Activated T-cell treated with anti-CD3 and anti-CD28 coated beads, Interleukin-2, amount 50 U/mL, for 72 hours (primary cell): ENCODE data around the gene NFKBIZ. TPM values are rescaled to one million over a fixed set of nuclear protein-coding genes. Genes with fewer than 3 reads are reported as not detected.
"Not testable (repeated sequence)": the region's sequence is repeated elsewhere in the genome, so short reads cannot be mapped to it uniquely, and the experiment has no call there.

Source experiments
- ATAC-seq, 2 donors: fragments of 150-1000 bp; cut with Tn5 transposase; replicated peaks in 1 of 2; 2 replicates each; pipeline ENCODE4 v1.10.0; 2021; ENCODE audit warnings: moderate library complexity in 2 of 2, mild to moderate bottlenecking in 1 of 2
- DNase-seq, 2 donors: peaks; one replicate each; pipeline ENCODE4 v3.0.0; 2021 to 2022; ENCODE audit warnings: mixed read lengths in 1 of 2
- H3K27ac Mint-ChIP-seq: one replicate; pipeline ENCODE4 v1.8.0; 2022; ENCODE audit warnings: mild to moderate bottlenecking, moderate library complexity, mixed read lengths
- H3K27me3 Mint-ChIP-seq: one replicate; pipeline ENCODE4 v1.8.0; 2022; ENCODE audit warnings: low read depth, mixed read lengths
- H3K36me3 Mint-ChIP-seq, 2 donors: one replicate each; pipeline ENCODE4 v1.8.0; 2022; ENCODE audit warnings: mixed read lengths in 2 of 2, mild to moderate bottlenecking in 1 of 2; ENCODE audit not compliant: insufficient read depth in 2 of 2
- H3K4me1 Mint-ChIP-seq: one replicate; pipeline ENCODE4 v1.8.0; 2022; ENCODE audit warnings: low read depth, mixed read lengths
- H3K4me3 Mint-ChIP-seq, 2 donors: one replicate each; pipeline ENCODE4 v1.8.0; 2022; ENCODE audit warnings: mild to moderate bottlenecking in 2 of 2, mixed read lengths in 2 of 2, moderate library complexity in 2 of 2
- H3K9me3 Mint-ChIP-seq, 2 donors: one replicate each; pipeline ENCODE4 v1.8.0; 2022; ENCODE audit warnings: mixed read lengths in 2 of 2
- total RNA-seq, 2 donors: library from RNA; stranded (reverse); gene quantifications; one replicate each; pipeline ENCODE4 v1.2.3, GENCODE V29; 2022

The NFKBIZ gene
- total RNA-seq, 2 donors from 2014 or later = 116 to 208 TPM

DNA sequence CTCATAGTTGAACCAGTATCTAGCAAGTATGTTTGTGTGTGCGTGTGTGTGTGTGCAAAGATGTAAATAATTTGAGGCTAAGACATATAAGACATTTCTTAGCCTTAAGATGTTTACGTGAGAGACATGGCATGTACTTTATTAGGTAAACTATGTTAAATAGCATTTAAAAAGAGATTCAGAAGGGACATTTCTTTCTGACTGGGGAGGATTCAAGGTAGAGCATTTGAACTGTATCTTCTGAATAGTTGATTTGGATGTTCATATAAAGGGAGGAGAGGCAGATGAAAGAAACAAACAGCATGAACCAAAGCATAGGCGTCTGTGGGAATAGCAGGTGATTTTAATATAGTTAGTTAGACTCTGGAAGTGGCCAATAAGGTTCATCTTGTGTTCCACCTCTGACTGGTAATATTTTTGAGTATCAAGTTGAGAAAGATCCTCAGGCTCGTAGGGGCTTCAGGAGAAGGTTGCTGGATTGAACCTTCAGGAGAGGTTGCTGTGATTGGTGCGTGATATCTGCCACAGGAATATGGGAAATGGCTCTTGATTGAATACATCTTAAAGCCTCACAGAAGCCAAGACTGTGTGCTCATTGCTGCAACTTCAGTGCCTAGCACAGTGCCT, 12.6 kb downstream of the NFKBIZ start:
- no peaks in the 10 kb centered on the region for H3K27me3 Mint-ChIP-seq
- H3K9me3 Mint-ChIP-seq = no peaks in the 10 kb centered on the region
- peak overlapping the region in 1 of 2 donors; percentile 13 for H3K4me3 Mint-ChIP-seq
- peaks cover 66% of the 10 kb centered on the region for H3K4me1 Mint-ChIP-seq
- H3K36me3 Mint-ChIP-seq = peaks cover 23 to 46% of the 10 kb centered on the region in 2 donors
- no peak for DNase-seq
- no peak for ATAC-seq
- peak overlapping the region; percentile 76 for H3K27ac Mint-ChIP-seq

DNA sequence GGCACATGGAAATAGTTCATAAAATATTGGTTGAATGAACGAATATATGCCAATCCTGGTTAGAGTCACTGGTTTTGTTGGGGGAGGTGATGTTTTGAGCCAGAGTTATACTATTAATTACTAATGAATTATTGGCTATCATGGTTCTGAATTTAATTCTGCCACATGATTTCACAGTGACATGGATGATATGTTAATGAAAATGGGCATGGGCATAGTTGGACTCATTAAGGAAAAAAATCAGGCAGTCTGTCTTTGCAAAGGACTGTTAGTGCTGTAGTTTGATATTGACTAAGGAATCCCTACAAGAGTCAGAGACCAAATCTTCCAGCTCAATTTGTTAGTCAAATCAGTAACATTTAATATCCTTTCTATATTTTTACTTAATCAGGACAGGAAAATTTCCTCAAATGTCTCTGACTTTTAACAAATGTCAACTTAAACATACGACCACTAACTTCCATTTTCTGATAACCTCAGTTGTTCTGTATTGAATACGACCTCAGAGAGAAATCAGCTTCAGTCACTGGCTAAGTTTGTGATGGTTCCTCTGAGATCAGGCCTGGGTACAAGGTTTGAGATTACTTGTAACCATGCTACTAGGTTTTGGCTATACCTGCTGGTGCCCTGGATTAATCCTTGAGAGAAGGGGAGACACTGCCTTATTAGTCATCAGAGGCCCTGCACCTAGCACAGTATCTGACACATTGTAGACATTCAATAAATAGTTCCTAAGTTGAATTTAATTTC, 13.3 kb downstream of the NFKBIZ start:
- peaks cover 59% of the 10 kb centered on the region for H3K4me1 Mint-ChIP-seq
- no peak overlapping the region for H3K4me3 Mint-ChIP-seq
- ATAC-seq (peak; percentile 36 to 42), DNase-seq (no peak)
- no peaks in the 10 kb centered on the region for H3K27me3 Mint-ChIP-seq
- no peaks in the 10 kb centered on the region for H3K9me3 Mint-ChIP-seq
- H3K36me3 Mint-ChIP-seq = peaks cover 18 to 40% of the 10 kb centered on the region in 2 donors
- peak overlapping the region; percentile 80 for H3K27ac Mint-ChIP-seq

DNA sequence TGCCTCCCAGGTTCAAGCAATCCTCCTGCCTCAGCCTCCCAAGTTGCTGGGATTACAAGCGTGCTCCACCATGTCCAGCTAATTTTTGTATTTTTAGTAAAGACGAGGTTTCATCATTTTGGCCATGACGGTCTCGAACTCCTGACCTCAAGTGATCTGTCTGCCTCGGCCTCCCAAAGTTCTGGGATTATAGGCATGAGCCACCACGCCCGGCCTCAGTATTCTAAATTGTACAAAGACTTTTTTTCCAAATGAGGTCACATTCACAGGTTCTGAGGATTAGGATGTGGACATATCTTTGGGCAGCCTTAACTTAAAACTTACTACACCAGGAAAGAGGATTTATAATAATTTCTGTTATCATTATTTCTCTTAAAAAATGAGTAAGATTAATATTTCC, 15.6 kb downstream of the NFKBIZ start:
- not testable (repeated sequence) for H3K4me3 Mint-ChIP-seq, ATAC-seq, H3K27me3 Mint-ChIP-seq

DNA sequence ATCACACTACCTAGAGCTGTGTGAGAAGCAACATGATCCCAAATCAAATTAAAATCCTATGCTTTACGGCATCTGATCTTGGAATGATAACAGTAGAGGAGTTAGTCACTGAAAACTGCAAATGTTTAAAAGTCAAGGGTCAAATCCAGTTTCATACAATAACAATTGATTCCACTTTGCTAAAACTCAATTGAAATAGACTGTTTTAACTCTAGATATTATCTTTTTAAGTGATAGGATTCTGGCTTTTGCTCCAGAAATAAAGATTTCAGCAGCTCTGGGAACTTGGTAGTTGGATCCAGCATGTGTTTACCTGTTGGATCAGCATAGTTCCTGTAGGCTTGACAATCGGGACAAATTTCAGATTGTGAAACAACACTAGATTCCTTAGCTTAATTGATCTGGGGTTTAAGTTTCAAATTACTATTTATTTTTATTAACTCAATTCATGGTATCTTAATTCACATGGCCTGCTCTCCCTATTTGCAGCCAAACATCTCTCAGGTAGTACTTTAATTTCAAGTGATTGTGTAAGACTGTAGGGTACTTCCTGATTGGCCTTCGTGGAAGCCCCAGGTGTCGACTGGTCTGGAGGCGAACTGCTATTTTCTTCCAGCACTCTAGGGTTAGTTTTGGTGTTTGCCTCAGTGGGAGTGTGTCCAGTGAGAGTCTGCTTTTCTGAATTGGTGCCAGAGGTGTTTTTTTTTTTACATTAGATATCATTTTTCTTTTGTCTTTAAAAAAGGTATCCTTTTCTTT, 16.6 kb downstream of the NFKBIZ start:
- H3K27me3 Mint-ChIP-seq = no peaks in the 10 kb centered on the region
- ATAC-seq (no peak), DNase-seq (no peak)
- no peaks in the 10 kb centered on the region for H3K9me3 Mint-ChIP-seq
- H3K4me3 Mint-ChIP-seq = no peak overlapping the region
- H3K36me3 Mint-ChIP-seq = peaks cover 7 to 12% of the 10 kb centered on the region in 2 donors
- peaks cover 35% of the 10 kb centered on the region for H3K4me1 Mint-ChIP-seq
- H3K27ac Mint-ChIP-seq = peak overlapping the region; percentile 50

More for the DNA sequence above, 15.6 kb downstream of the NFKBIZ start:
- peaks cover 38% of the 10 kb centered on the region for H3K4me1 Mint-ChIP-seq
- H3K36me3 Mint-ChIP-seq = peaks cover 7 to 19% of the 10 kb centered on the region in 2 donors
- not testable (repeated sequence) for DNase-seq, H3K9me3 Mint-ChIP-seq
- H3K27ac Mint-ChIP-seq = peak overlapping the region; percentile 19

DNA sequence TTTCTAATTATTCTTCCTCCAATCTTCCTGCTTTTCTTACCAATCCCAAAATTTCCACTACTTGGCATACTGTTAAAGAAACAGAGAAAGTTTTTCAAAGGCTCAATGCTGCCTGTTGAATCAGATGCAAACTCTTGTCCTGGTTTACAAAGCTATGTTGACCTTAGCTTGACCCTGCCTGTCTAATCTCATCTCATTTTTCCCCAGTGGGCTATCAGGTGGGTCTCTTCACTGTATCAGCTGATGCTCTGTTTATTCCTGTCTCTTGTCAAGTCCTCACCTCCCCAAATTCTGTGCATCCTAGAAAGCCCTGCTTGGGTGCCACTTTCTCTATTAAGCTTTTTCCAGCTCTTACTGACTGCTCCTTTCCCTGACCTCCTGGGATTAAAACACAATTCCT, 18.2 kb downstream of the NFKBIZ start:
- ATAC-seq (no peak), DNase-seq (no peak)
- H3K9me3 Mint-ChIP-seq = no peaks in the 10 kb centered on the region
- peak overlapping the region; percentile 83 for H3K27ac Mint-ChIP-seq
- H3K27me3 Mint-ChIP-seq = no peaks in the 10 kb centered on the region
- no peak overlapping the region for H3K4me3 Mint-ChIP-seq
- peaks cover 0 to 2% of the 10 kb centered on the region in 2 donors for H3K36me3 Mint-ChIP-seq
- H3K4me1 Mint-ChIP-seq = peaks cover 19% of the 10 kb centered on the region

DNA sequence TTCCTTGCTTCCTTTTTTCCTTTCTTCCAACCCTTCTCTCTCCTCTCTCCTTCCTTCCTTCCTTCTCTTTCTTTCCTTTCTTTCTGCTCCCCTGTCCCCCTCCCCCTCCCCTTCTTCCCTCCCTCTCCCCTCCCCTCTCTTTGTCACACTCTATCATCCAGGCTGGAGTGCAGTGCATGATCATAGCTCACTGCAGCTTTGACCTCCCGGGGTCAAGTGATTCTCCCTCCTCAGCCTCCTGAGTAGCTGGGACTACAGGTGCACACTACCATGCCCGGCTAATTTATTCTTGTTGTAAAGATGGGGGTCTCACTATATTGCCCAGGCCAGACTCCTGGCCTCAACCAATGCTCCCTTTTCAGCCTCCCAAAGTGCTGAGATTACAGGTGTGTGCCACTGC, 18.7 kb downstream of the NFKBIZ start:
- no peaks in the 10 kb centered on the region for H3K9me3 Mint-ChIP-seq
- no peak overlapping the region for H3K4me3 Mint-ChIP-seq
- H3K36me3 Mint-ChIP-seq = peaks cover 0 to 2% of the 10 kb centered on the region in 2 donors
- peaks cover 14% of the 10 kb centered on the region for H3K4me1 Mint-ChIP-seq
- H3K27me3 Mint-ChIP-seq = no peaks in the 10 kb centered on the region
- H3K27ac Mint-ChIP-seq = peak overlapping the region; percentile 83
- DNase-seq (no peak), ATAC-seq (peak in 1 of 2 donors; percentile 4)

DNA sequence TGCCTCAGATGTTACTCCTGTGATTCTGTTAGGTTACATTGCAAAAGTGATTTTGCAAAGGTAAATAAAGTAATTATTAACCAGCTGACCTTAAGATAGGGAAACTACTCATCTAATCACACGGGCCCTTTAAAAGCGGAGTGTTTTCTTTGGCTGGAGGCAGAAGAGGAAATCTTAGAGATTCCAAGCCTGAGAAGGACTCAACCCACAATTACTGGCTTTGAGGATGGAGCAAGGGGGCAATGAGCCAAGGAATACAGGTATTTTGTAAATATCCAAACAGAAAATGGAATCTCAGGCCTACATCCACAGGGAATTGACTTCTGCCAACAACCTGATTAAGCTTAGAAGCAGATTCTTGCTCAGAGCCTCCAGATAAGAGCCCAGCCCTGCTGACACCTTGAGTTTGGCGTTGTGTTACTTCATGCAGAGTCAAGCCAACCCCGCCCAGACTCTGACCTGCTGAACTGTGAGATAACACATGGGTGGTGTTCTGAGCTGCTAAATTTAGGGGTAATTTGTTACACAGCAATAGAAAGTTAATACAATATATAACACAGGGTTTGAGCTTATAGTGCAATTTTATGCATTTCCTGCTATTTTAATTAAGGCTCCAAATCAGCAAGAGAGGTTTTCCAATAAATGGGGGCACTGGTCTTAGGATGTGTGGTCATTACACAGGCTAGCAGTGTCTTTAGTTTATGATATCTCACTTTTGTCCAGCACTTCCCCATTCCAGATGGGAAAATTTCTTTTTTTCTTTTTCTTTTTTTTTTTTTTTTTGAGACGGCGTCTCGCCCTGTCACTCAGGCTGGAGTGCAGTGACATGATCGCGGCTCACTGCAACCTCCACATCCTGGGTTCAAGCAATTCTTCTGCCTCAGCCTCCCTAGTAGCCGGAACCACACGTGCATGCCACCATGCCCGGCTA, 19.5 kb downstream of the NFKBIZ start:
- H3K36me3 Mint-ChIP-seq = no peaks in the 10 kb centered on the region

DNA sequence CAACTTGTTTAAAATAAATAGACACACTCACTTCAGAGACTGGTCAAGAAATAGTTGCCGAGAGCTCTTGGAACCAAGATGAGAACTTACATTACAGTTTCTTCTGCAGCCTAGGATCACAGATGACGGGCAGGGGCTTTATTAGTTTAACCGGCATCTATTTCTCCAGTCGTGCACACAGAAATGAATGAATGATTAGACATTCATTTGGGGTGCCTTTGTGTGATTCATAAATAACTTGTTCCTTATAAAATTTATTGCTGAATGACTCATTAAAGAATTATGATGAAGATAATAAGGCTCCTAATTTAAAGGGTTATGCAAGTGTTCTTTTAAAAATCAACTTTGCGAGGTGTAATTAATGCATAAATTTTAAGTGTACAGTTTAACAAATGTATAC, 20.8 kb downstream of the NFKBIZ start:
- no peaks in the 10 kb centered on the region for H3K36me3 Mint-ChIP-seq
- H3K27ac Mint-ChIP-seq = no peak overlapping the region
- no peak for ATAC-seq
- no peaks in the 10 kb centered on the region for H3K27me3 Mint-ChIP-seq
- no peak overlapping the region for H3K4me3 Mint-ChIP-seq
- H3K9me3 Mint-ChIP-seq = peaks cover 0 to 2% of the 10 kb centered on the region in 2 donors
- DNase-seq = no peak
- peaks cover 6% of the 10 kb centered on the region for H3K4me1 Mint-ChIP-seq

More for the DNA sequence above, 19.5 kb downstream of the NFKBIZ start:
- H3K9me3 Mint-ChIP-seq = no peaks in the 10 kb centered on the region
- ATAC-seq (peak; percentile 29 to 33), DNase-seq (no peak)
- H3K4me3 Mint-ChIP-seq = no peak overlapping the region
- no peaks in the 10 kb centered on the region for H3K27me3 Mint-ChIP-seq
- peaks cover 12% of the 10 kb centered on the region for H3K4me1 Mint-ChIP-seq
- H3K27ac Mint-ChIP-seq = peak overlapping the region; percentile 32

DNA sequence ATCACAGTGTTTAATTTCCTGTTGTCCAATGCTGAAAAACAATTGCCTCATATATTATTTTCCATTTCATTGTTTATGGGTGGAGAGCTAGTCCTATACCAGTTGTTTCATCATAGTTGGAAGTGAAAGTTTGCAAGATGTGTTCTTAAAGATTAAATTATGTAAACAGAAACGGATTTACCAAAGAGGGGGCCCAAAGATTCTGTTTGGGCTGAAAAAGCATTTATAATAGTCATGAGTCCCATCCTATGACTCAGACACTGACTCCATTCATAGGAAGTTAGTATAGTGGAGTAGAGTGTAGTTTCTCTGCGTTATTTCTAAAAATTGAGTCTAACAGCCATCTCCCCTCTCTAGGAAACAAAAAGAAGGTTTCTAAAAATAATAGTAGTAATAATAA, 24.3 kb downstream of the NFKBIZ start:
- H3K27me3 Mint-ChIP-seq = no peaks in the 10 kb centered on the region

DNA sequence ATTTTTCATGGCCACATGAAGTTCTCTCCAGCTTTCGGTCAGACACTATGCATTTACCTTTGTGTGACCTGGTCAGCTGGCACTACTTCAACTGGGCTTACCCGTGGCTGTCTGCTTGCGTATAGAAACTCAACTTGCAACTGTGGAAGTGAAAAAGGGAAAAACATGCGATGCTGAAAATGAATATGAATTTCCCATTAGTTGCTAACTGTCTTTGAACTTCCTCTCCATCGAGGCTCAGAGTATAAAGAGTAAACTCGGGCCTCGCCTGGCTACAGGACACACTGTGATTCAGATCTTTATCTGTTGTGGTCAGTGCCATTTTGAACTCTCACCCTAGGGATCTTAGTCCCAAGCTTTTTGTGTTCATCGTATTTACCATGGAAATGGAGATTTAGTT, 26.8 kb downstream of the NFKBIZ start:
- no peak for ATAC-seq
- H3K27ac Mint-ChIP-seq = no peak overlapping the region
- no peak overlapping the region for H3K4me3 Mint-ChIP-seq
- H3K36me3 Mint-ChIP-seq = peaks cover 0 to 2% of the 10 kb centered on the region in 2 donors
- peaks cover 0 to 2% of the 10 kb centered on the region in 2 donors for H3K9me3 Mint-ChIP-seq
- no peak for DNase-seq
- peaks cover 6% of the 10 kb centered on the region for H3K4me1 Mint-ChIP-seq
- no peaks in the 10 kb centered on the region for H3K27me3 Mint-ChIP-seq

More for the DNA sequence above, 24.3 kb downstream of the NFKBIZ start:
- ATAC-seq (no peak), DNase-seq (no peak)
- Mint-ChIP-seq H3K27ac (no peak overlapping the region), H3K36me3 (peaks cover 0 to 2% of the 10 kb centered on the region in 2 donors), H3K9me3 (peaks cover 0 to 2% of the 10 kb centered on the region in 2 donors), H3K4me3 (no peak overlapping the region), H3K4me1 (peaks cover 6% of the 10 kb centered on the region)

DNA sequence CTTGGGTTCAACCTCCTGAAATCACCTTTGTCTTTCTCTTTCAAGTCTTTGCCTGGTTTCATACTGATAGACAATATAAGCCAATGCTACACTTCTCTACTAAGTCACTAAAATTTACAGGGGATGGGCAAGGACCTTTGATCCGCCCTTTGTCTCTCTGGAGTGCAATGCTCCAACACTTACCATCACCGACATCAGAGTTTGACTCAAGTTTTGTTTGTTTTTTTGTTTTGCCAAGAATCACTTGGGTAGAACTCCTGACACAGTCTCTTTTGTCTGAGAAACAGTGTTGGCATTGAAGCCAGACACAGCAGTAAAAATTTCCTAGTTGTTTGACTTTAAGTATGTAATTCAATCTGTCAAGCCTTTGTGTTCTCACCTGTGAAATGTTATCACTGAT, 29.3 kb downstream of the NFKBIZ start:
- peaks cover 0 to 2% of the 10 kb centered on the region in 2 donors for H3K36me3 Mint-ChIP-seq
- ATAC-seq (no peak), DNase-seq (no peak)
- no peak overlapping the region for H3K27ac Mint-ChIP-seq
- peaks cover 0 to 2% of the 10 kb centered on the region in 2 donors for H3K9me3 Mint-ChIP-seq
- no peaks in the 10 kb centered on the region for H3K4me1 Mint-ChIP-seq
- no peak overlapping the region for H3K4me3 Mint-ChIP-seq
- no peaks in the 10 kb centered on the region for H3K27me3 Mint-ChIP-seq

DNA sequence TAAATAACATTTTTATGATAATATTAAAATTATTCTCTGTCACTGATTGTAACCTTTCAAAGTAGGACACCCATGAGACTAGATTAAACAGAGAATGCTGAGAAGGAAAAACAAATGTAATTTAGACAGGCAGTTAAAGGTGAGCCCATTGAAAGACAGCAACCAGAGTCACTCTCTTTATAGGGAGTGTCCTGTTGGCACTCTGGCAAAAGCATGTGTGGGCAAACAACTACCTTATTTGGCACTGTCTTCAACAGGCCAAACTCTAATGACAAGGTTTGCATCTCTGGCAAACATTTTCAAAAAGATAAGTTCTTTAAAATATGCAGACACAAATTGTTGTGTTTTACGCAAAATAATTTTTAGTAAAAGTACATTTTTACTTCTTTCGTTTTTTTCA, 29.8 kb downstream of the NFKBIZ start:
- peaks cover 0 to 2% of the 10 kb centered on the region in 2 donors for H3K9me3 Mint-ChIP-seq
- no peak overlapping the region for H3K27ac Mint-ChIP-seq
- no peak for DNase-seq
- no peak for ATAC-seq
- H3K4me1 Mint-ChIP-seq = no peaks in the 10 kb centered on the region
- H3K36me3 Mint-ChIP-seq = peaks cover 0 to 2% of the 10 kb centered on the region in 2 donors
- H3K4me3 Mint-ChIP-seq = no peak overlapping the region
- no peaks in the 10 kb centered on the region for H3K27me3 Mint-ChIP-seq
